ENCODE results near the gene AKR1A1. TPM values are rescaled to one million over a fixed set of nuclear protein-coding genes. Genes with fewer than 3 reads are reported as not detected.

The AKR1A1 gene
- 100 to 1,000 TPM; 140 to 181 TPM for total RNA-seq

GRCh38 chr1:45550401-45551351 lies at the start of gene AKR1A1:
AKR1A1 (plus strand) TSS chr1:45550826; CDS start chr1:45561795, 10,969 bp downstream.
- ChIA-PET CTCF (interaction anchor here (0.7 to 1.4 kb wide), 10 partner anchors 10 to 692 kb away, joined by 3 to 12 read pairs (median 4); partner anchors contain the start of gene PRDX1), POLR2A (interaction anchor here (1.0 to 2.2 kb wide), 6 partner anchors 29 to 760 kb away, joined by 3 to 27 read pairs (median 4); partner anchors contain the start of genes MUTYH, PRDX1 and TOE1)
- Mint-ChIP-seq H3K27me3 (no peaks in the 10 kb centered on the region), H3K9me3 (ENCODE audit: low read depth) (no peaks in the 10 kb centered on the region), H3K4me3 (peak within 1 kb of the TSS; percentile 94), H3K4me1 (peaks cover 16% of the 10 kb centered on the region), H3K27ac (peak within 1 kb of the TSS; percentile 94), H3K36me3 (ENCODE audit: low read depth) (peaks cover 9% of the 10 kb centered on the region)
- peak; percentile 94 for ATAC-seq
- intact Hi-C loops (cut with DNase I, micrococcal nuclease): loop anchor here (1.0 to 2.0 kb wide), 11 partner anchors 19 to 697 kb away; partner anchors contain the start of genes CCDC163 (in 2 of the 2), MMACHC (in 2 of the 2), PRDX1 (in 2 of the 2) and EIF2B3 (in 1 of the 2)
- peak; percentile 95 for DNase-seq

- Mint-ChIP-seq H3K36me3 (ENCODE audit: low read depth) (peaks cover 9% of the 10 kb centered on the region), H3K9me3 (ENCODE audit: low read depth) (no peaks in the 10 kb centered on the region), H3K4me1 (peaks cover 23% of the 10 kb centered on the region), H3K27ac (no peak overlapping the region), H3K27me3 (no peaks in the 10 kb centered on the region), H3K4me3 (peak overlapping the region; percentile 81)
- no peak for ATAC-seq
- DNase-seq: no peak
- POLR2A ChIA-PET: interaction anchor here (0.6 to 3.7 kb wide), 5 partner anchors 18 to 491 kb away, joined by 3 to 18 read pairs (median 5); partner anchors contain the start of genes HECTD3, NASP and PRDX1
- intact Hi-C loops (cut with DNase I, micrococcal nuclease): loop anchor here in 1 of 2 experiments (2.0 kb wide), 1 partner anchor 19 kb away; the partner anchor contains the start of gene PRDX1
- CTCF ChIA-PET: interaction anchor here (0.6 to 2.8 kb wide), 11 partner anchors 10 to 487 kb away, joined by 3 to 22 read pairs (median 4); partner anchors contain the start of genes MUTYH, TESK2 and TOE1
Measured at GRCh38 chr1:45501505-45501859, 49.1 kb upstream of the AKR1A1 start.

GRCh38 chr1:45503462-45504360 lies 46.9 kb upstream of the AKR1A1 start:
- ChIA-PET POLR2A (no interaction called here), CTCF (interaction anchor here (0.5 to 1.4 kb wide), 2 partner anchors 67 to 450 kb away, joined by 3 read pairs; no protein-coding TSS in a partner anchor)
- Mint-ChIP-seq H3K4me1 (peaks cover 23% of the 10 kb centered on the region), H3K27me3 (no peaks in the 10 kb centered on the region), H3K9me3 (ENCODE audit: low read depth) (no peaks in the 10 kb centered on the region), H3K36me3 (ENCODE audit: low read depth) (peaks cover 8% of the 10 kb centered on the region), H3K4me3 (no peak overlapping the region), H3K27ac (no peak overlapping the region)
- ATAC-seq: no peak
- no peak for DNase-seq
- intact Hi-C loops (cut with DNase I, micrococcal nuclease): no loop called here

- no peaks in the 10 kb centered on the region for H3K9me3 Mint-ChIP-seq (ENCODE audit: low read depth)
Measured at GRCh38 chr1:45507195-45507594, 43.4 kb upstream of the AKR1A1 start.

GRCh38 chr1:45507893-45508292 lies 42.7 kb upstream of the AKR1A1 start:
- H3K27ac Mint-ChIP-seq: peak overlapping the region; percentile 4
- peaks cover 30% of the 10 kb centered on the region for H3K36me3 Mint-ChIP-seq (ENCODE audit: low read depth)
- no peak for ATAC-seq
- peaks cover 2% of the 10 kb centered on the region for H3K4me1 Mint-ChIP-seq
- CTCF ChIA-PET: interaction anchor here (0.6 to 1.7 kb wide), 2 partner anchors 61 to 1671 kb away, joined by 3 to 5 read pairs; no protein-coding TSS in a partner anchor
- H3K4me3 Mint-ChIP-seq: no peak overlapping the region
- POLR2A ChIA-PET: interaction anchor here (1.0 kb wide), 1 partner anchor 13 kb away, joined by 4 read pairs; the partner anchor contains the start of gene PRDX1
- DNase-seq: no peak
- no peaks in the 10 kb centered on the region for H3K27me3 Mint-ChIP-seq
- H3K9me3 Mint-ChIP-seq (ENCODE audit: low read depth): no peaks in the 10 kb centered on the region
- intact Hi-C loops (cut with DNase I, micrococcal nuclease): no loop called here

More at GRCh38 chr1:45507195-45507594, 43.4 kb upstream of the AKR1A1 start:
- intact Hi-C loops (cut with DNase I, micrococcal nuclease): no loop called here
- no peak overlapping the region for H3K4me3 Mint-ChIP-seq
- peaks cover 27% of the 10 kb centered on the region for H3K36me3 Mint-ChIP-seq (ENCODE audit: low read depth)
- CTCF ChIA-PET: interaction anchor here (1.7 kb wide), 1 partner anchor 61 kb away, joined by 5 read pairs; no protein-coding TSS in a partner anchor
- no peaks in the 10 kb centered on the region for H3K27me3 Mint-ChIP-seq
- DNase-seq (no peak), ATAC-seq (no peak)
- no peaks in the 10 kb centered on the region for H3K4me1 Mint-ChIP-seq
- POLR2A ChIA-PET: no interaction called here
- no peak overlapping the region for H3K27ac Mint-ChIP-seq

DNA sequence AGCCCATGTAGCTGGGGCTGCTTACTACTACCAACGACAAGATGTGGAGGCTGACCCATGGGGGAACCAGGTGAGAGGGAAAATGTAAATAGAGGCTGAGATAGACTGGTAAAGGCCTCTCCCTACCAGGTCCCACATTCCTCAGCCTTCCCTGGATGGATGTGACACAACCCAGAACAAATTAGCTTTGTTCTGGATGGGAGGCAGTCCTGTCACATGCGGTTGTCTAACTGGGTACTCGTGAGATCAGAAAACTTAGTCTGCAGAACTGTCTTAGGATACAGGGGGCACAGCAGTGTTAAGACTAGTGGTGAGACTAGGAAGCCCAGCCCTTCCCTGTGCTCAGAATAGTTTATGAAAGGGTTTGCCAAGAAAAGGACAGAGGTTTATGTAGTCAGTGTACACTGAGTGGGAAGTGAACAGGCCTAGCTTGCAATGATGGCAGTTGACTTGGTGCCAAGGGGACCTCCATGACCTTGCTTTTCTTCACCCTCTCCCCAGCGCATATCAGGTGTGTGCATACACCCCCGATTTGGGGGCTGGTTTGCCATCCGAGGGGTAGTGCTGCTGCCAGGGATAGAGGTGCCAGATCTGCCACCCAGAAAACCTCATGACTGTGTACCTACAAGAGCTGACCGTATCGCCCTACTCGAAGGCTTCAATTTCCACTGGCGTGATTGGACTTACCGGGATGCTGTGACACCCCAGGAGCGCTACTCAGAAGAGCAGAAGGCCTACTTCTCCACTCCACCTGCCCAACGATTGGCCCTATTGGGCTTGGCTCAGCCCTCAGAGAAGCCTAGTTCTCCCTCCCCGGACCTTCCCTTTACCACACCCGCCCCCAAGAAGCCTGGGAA lies 42.1 kb upstream of the AKR1A1 start:
- Mint-ChIP-seq H3K9me3 (ENCODE audit: low read depth) (no peaks in the 10 kb centered on the region), H3K27me3 (no peaks in the 10 kb centered on the region), H3K27ac (peak overlapping the region; percentile 7), H3K4me1 (peaks cover 2% of the 10 kb centered on the region), H3K36me3 (ENCODE audit: low read depth) (peaks cover 33% of the 10 kb centered on the region), H3K4me3 (no peak overlapping the region)
- intact Hi-C loops (cut with DNase I, micrococcal nuclease): no loop called here
- ATAC-seq (peak; percentile 61), DNase-seq (no peak)
- ChIA-PET POLR2A (interaction anchor here (0.8 to 1.0 kb wide), 2 partner anchors 9 to 13 kb away, joined by 4 read pairs; partner anchors contain the start of genes CCDC163 and PRDX1), CTCF (interaction anchor here (1.7 to 4.4 kb wide), 2 partner anchors 8 to 60 kb away, joined by 5 to 22 read pairs; partner anchors contain the start of genes CCDC163 and MMACHC)

GRCh38 chr1:45510036-45510971 lies 40.3 kb upstream of the AKR1A1 start:
- ChIA-PET POLR2A (interaction anchor here (0.6 to 1.2 kb wide), 2 partner anchors 10 to 12 kb away, joined by 3 to 8 read pairs; partner anchors contain the start of genes CCDC163 and MMACHC), CTCF (interaction anchor here (1.3 to 4.4 kb wide), 5 partner anchors 9 to 61 kb away, joined by 3 to 107 read pairs (median 13); partner anchors contain the start of genes CCDC163 and MMACHC)
- Mint-ChIP-seq H3K36me3 (ENCODE audit: low read depth) (peaks cover 50% of the 10 kb centered on the region), H3K27ac (no peak overlapping the region), H3K9me3 (ENCODE audit: low read depth) (no peaks in the 10 kb centered on the region), H3K4me1 (peaks cover 2% of the 10 kb centered on the region), H3K27me3 (no peaks in the 10 kb centered on the region), H3K4me3 (no peak overlapping the region)
- no peak for DNase-seq
- intact Hi-C loops (cut with DNase I, micrococcal nuclease): no loop called here
- ATAC-seq: no peak

- intact Hi-C loops (cut with DNase I, micrococcal nuclease): no loop called here
- Mint-ChIP-seq H3K27ac (peak overlapping the region; percentile 30), H3K4me1 (peaks cover 2% of the 10 kb centered on the region), H3K27me3 (no peaks in the 10 kb centered on the region), H3K9me3 (ENCODE audit: low read depth) (no peaks in the 10 kb centered on the region), H3K4me3 (no peak overlapping the region), H3K36me3 (ENCODE audit: low read depth) (peaks cover 56% of the 10 kb centered on the region)
- POLR2A ChIA-PET: interaction anchor here (1.2 kb wide), 1 partner anchor 11 kb away, joined by 3 read pairs; the partner anchor contains the start of genes CCDC163 and MMACHC
- CTCF ChIA-PET: interaction anchor here (0.7 to 4.4 kb wide), 12 partner anchors 10 to 104 kb away, joined by 3 to 107 read pairs (median 6); partner anchors contain the start of genes CCDC163, MMACHC and PRDX1
- DNase-seq (no peak), ATAC-seq (no peak)
Measured at GRCh38 chr1:45510972-45511527, 39.6 kb upstream of the AKR1A1 start.

Data from activated CD4-positive, alpha-beta T cell treated with anti-CD3 and anti-CD28 coated beads for 36 hours (primary cell).